Liver (tissue), 9 donors: Measurements from ENCODE around the gene GNAI2. TPM values are rescaled to one million over a fixed set of nuclear protein-coding genes. Genes with fewer than 3 reads are reported as not detected.
A peak's percentile ranks its signal among the peaks of the same experiment; 100 is the strongest.

Experiments used
- DNase-seq: peaks from one replicate; pipeline ENCODE4 v3.0.0-alpha.2; 2017; ENCODE audit warnings: low spot score
- H3K27ac ChIP-seq, 2 donors: one replicate each; pipeline ENCODE4 v1.7.0; 2013; ENCODE audit warnings: inconsistent platforms in 2 of 2, low read length in 2 of 2, control low read depth in 1 of 2, low read depth in 1 of 2, mild to moderate bottlenecking in 1 of 2
- H3K27me3 ChIP-seq, 4 donors: one replicate each; pipeline versions ENCODE4 v1.6.1 to v1.7.0; 2013; ENCODE audit warnings: low read length in 3 of 4, inconsistent platforms in 1 of 4, mild to moderate bottlenecking in 1 of 4, moderate library complexity in 1 of 4; ENCODE audit not compliant: control insufficient read depth in 4 of 4, insufficient read depth in 4 of 4
- H3K36me3 ChIP-seq, 4 donors: one replicate each; pipeline versions ENCODE4 v1.6.1 to v1.7.0; 2013; ENCODE audit warnings: low read length in 3 of 4, mild to moderate bottlenecking in 3 of 4, low read depth in 1 of 4, moderate library complexity in 1 of 4; ENCODE audit not compliant: control insufficient read depth in 4 of 4, insufficient read depth in 3 of 4
- H3K4me1 ChIP-seq, 4 donors: one replicate each; pipeline versions ENCODE4 v1.6.1 to v1.7.0; 2013; ENCODE audit warnings: low read length in 3 of 4, mild to moderate bottlenecking in 3 of 4, moderate library complexity in 1 of 4; ENCODE audit not compliant: control insufficient read depth in 4 of 4, insufficient read depth in 4 of 4
- H3K4me3 ChIP-seq, 3 donors: one replicate each; pipeline versions ENCODE4 v1.6.1 to v1.7.0; 2013; ENCODE audit warnings: low read length in 3 of 3, control low read depth in 1 of 3, low read depth in 1 of 3, mild to moderate bottlenecking in 1 of 3
- H3K9ac ChIP-seq, 2 donors: one replicate each; pipeline ENCODE4 v1.7.0; 2013; ENCODE audit warnings: low read length in 2 of 2, mild to moderate bottlenecking in 2 of 2, moderate library complexity in 2 of 2, control low read depth in 1 of 2, low read depth in 1 of 2
- H3K9me3 ChIP-seq, 4 donors: one replicate each; pipeline versions ENCODE4 v1.6.1 to v1.7.0; 2013; ENCODE audit warnings: low read length in 3 of 4; ENCODE audit not compliant: control insufficient read depth in 4 of 4
- ATF3 ChIP-seq: IDR thresholded peaks from 2 replicates; pipeline ENCODE4 v1.6.1; 2016; ENCODE audit warnings: antibody characterized with exemption
- EGR1 ChIP-seq, 2 donors: IDR thresholded peaks; 2 replicates each; pipeline ENCODE4 v1.6.1; 2016 to 2018; ENCODE audit warnings: antibody characterized with exemption in 2 of 2, low read depth in 2 of 2
- FOXA1 ChIP-seq: IDR thresholded peaks from 2 replicates; pipeline ENCODE4 v1.6.1; 2016; ENCODE audit warnings: antibody characterized with exemption
- FOXA2 ChIP-seq: IDR thresholded peaks from 2 replicates; pipeline ENCODE4 v1.6.1; 2016; ENCODE audit warnings: antibody characterized with exemption
- GABPA ChIP-seq, 2 donors: IDR thresholded peaks in 1 of 2; conservative IDR thresholded peaks in 1 of 2; 2 replicates each; pipeline ENCODE4 v1.6.1; 2016; ENCODE audit warnings: antibody characterized with exemption in 2 of 2, mild to moderate bottlenecking in 1 of 2, moderate library complexity in 1 of 2
- HNF4A ChIP-seq, 2 donors: conservative IDR thresholded peaks; 2 replicates each; pipeline ENCODE4 v1.6.1; 2016; ENCODE audit warnings: antibody characterized with exemption in 2 of 2, mild to moderate bottlenecking in 2 of 2
- HNF4G ChIP-seq: IDR thresholded peaks from 2 replicates; pipeline ENCODE4 v1.6.1; 2016; ENCODE audit warnings: antibody characterized with exemption
- JUND ChIP-seq, 2 donors: IDR thresholded peaks; 2 replicates each; pipeline ENCODE4 v1.6.1; 2016; ENCODE audit warnings: antibody characterized with exemption in 2 of 2
- MAX ChIP-seq: IDR thresholded peaks from 2 replicates; pipeline ENCODE4 v1.6.1; 2016; ENCODE audit warnings: antibody characterized with exemption
- NR2F2 ChIP-seq: IDR thresholded peaks from 2 replicates; pipeline ENCODE4 v1.6.1; 2016; ENCODE audit warnings: antibody characterized with exemption
- RAD21 ChIP-seq, 2 donors: IDR thresholded peaks; 2 replicates each; pipeline ENCODE4 v1.6.1; 2016; ENCODE audit warnings: antibody characterized with exemption in 2 of 2, mild to moderate bottlenecking in 2 of 2
- RXRA ChIP-seq, 2 donors: IDR thresholded peaks; 2 replicates each; pipeline ENCODE4 v1.6.1; 2017 to 2018; ENCODE audit warnings: antibody characterized with exemption in 2 of 2, mild to moderate bottlenecking in 1 of 2
- SP1 ChIP-seq: IDR thresholded peaks from 2 replicates; pipeline ENCODE4 v1.6.1; 2018; ENCODE audit warnings: antibody characterized with exemption, mild to moderate bottlenecking
- TAF1 ChIP-seq: conservative IDR thresholded peaks from 2 replicates; pipeline ENCODE4 v1.6.1; 2016; ENCODE audit warnings: antibody characterized with exemption, mild to moderate bottlenecking
- YY1 ChIP-seq: IDR thresholded peaks from 2 replicates; pipeline ENCODE4 v1.6.1; 2016; ENCODE audit warnings: antibody characterized with exemption, mild to moderate bottlenecking
- ZBTB33 ChIP-seq: IDR thresholded peaks from 2 replicates; pipeline ENCODE4 v1.6.1; 2016; ENCODE audit warnings: antibody characterized with exemption
- WGBS: extraction: QIAGEN DNeasy Blood & Tissue Kit; methylation state at CpG from one replicate; pipeline ENCODE4 v1.1.7; 2013; 5-methylcytosine and 5-hydroxymethylcytosine counted together
- polyA plus RNA-seq, 2 donors: library from polyadenylated mRNA; stranded (reverse) in 1 of 2; unstranded in 1 of 2; fragments of 200-250 nt in 1 of 2; fragments of >200 nt in 1 of 2; fragmentation: Nextera tagmentation in 1 of 2; extraction: Ambion mirVana in 1 of 2; gene quantifications; one replicate each; pipeline versions ENCODE4 v1.2.1 to v1.2.3, GENCODE V29; 2013 to 2015
- total RNA-seq, 2 donors: library from RNA; depleted of rRNA; stranded (reverse); fragments of >200 nt; gene quantifications; one replicate each; pipeline ENCODE4 v1.2.3, GENCODE V29; 2014
- TF ChIP-seq, protein P1 (sequence below): fragments of 150-350 bp; IDR thresholded peaks from 2 replicates; pipeline ENCODE4 v1.5.1; 2017; ENCODE audit warnings: improper control_type of control experiment, low read depth, low read length; ENCODE audit not compliant: missing input control
- TF ChIP-seq, protein P2 (sequence below): IDR thresholded peaks from 2 replicates; pipeline ENCODE4 v1.6.1; 2016; ENCODE audit warnings: antibody characterized with exemption, mild to moderate bottlenecking
- donor health status: healthy.
- donor health status: healthy.
- donor health status: healthy.
- donor health status: healthy.
- donor health status: healthy.

The GNAI2 gene
- 10 to 100 TPM; 58.3 to 65.0 TPM for total RNA-seq
- 10 to 100 TPM; 59.5 to 86.3 TPM for polyA plus RNA-seq

DNA sequence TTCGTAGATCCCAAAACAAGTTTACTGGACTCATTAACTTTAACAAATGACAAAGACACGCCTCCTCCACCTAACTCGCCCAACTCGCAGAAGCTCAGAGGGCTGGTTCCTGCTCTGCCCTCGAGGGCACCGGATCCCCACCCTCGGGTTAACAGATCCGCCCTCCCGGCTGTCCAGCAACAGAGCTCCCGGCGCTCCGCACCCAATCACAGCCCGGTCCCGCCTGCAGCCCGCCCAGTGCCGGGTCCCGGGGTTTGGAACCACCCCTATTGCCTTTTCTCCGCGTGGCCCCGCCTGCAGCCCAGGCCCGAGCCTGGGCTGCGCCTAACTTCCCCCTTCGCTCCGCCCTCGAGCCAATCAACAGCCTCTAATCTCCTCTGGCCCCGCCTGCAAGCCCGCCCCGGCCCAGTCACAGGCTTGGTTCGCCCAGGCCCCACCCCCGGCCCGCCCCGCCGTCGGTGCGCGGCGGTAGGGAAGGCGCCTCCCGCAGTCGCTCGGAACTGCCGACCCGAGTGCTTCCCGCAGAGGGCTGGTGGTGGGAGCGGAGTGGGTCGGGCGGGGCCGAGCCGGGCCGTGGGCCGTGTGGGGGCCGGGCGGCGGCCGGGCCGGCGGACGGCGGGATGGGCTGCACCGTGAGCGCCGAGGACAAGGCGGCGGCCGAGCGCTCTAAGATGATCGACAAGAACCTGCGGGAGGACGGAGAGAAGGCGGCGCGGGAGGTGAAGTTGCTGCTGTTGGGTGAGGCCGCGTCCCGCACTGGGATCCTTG lies at the start of gene GNAI2:
Gene GNAI2 (plus strand): TSS at position 489 of the 768 bp plus-strand sequence. CDS start 132 bp downstream, at position 621.
- H3K9ac ChIP-seq: peak within 1 kb of the TSS; percentile 77 to 86
- peak within 1 kb of the TSS; percentile 70 to 83 (median 80) for H3K4me3 ChIP-seq
- no peaks in the 10 kb centered on the region for H3K9me3 ChIP-seq
- TF ChIP-seq EGR1 (IDR thresholded peaks at IDR 0.05; ENCODE audit: low read depth in 2 of 2): no peak
- peak; percentile 76 to 79 for TF ChIP-seq RXRA (IDR thresholded peaks at IDR 0.05)
- TF ChIP-seq, protein P1, sequence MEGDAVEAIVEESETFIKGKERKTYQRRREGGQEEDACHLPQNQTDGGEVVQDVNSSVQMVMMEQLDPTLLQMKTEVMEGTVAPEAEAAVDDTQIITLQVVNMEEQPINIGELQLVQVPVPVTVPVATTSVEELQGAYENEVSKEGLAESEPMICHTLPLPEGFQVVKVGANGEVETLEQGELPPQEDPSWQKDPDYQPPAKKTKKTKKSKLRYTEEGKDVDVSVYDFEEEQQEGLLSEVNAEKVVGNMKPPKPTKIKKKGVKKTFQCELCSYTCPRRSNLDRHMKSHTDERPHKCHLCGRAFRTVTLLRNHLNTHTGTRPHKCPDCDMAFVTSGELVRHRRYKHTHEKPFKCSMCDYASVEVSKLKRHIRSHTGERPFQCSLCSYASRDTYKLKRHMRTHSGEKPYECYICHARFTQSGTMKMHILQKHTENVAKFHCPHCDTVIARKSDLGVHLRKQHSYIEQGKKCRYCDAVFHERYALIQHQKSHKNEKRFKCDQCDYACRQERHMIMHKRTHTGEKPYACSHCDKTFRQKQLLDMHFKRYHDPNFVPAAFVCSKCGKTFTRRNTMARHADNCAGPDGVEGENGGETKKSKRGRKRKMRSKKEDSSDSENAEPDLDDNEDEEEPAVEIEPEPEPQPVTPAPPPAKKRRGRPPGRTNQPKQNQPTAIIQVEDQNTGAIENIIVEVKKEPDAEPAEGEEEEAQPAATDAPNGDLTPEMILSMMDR: no peak
- TF ChIP-seq, protein P2, sequence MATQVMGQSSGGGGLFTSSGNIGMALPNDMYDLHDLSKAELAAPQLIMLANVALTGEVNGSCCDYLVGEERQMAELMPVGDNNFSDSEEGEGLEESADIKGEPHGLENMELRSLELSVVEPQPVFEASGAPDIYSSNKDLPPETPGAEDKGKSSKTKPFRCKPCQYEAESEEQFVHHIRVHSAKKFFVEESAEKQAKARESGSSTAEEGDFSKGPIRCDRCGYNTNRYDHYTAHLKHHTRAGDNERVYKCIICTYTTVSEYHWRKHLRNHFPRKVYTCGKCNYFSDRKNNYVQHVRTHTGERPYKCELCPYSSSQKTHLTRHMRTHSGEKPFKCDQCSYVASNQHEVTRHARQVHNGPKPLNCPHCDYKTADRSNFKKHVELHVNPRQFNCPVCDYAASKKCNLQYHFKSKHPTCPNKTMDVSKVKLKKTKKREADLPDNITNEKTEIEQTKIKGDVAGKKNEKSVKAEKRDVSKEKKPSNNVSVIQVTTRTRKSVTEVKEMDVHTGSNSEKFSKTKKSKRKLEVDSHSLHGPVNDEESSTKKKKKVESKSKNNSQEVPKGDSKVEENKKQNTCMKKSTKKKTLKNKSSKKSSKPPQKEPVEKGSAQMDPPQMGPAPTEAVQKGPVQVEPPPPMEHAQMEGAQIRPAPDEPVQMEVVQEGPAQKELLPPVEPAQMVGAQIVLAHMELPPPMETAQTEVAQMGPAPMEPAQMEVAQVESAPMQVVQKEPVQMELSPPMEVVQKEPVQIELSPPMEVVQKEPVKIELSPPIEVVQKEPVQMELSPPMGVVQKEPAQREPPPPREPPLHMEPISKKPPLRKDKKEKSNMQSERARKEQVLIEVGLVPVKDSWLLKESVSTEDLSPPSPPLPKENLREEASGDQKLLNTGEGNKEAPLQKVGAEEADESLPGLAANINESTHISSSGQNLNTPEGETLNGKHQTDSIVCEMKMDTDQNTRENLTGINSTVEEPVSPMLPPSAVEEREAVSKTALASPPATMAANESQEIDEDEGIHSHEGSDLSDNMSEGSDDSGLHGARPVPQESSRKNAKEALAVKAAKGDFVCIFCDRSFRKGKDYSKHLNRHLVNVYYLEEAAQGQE: peak; percentile 95
- TF ChIP-seq YY1: peak; percentile 80
- peak; percentile 67 for TF ChIP-seq MAX
- TF ChIP-seq JUND (IDR thresholded peaks at IDR 0.05): no peak
- TF ChIP-seq TAF1: no peak
- TF ChIP-seq ZBTB33: peak; percentile 41
- TF ChIP-seq SP1: peak; percentile 95
- TF ChIP-seq HNF4G: peak; percentile 45
- peak; percentile 15 to 25 for TF ChIP-seq RAD21 (IDR thresholded peaks at IDR 0.05)
- no peak for TF ChIP-seq FOXA2
- TF ChIP-seq GABPA (IDR thresholded peaks at IDR 0.05 in 1 of 2, conservative IDR thresholded peaks at IDR 0.05 in 1 of 2): peak; percentile 47 to 84
- TF ChIP-seq NR2F2: peak; percentile 75
- no peak for TF ChIP-seq ATF3
- no peak for TF ChIP-seq FOXA1
- TF ChIP-seq HNF4A (conservative IDR thresholded peaks at IDR 0.05): peak; percentile 71 to 92
- under 1% methylated on average over 75 of the region's 75 CpGs for WGBS
- peak within 1 kb of the TSS; percentile 89 to 91 for H3K27ac ChIP-seq
- peaks cover 14 to 43% (median 33%) of the 10 kb centered on the region in 4 donors for H3K4me1 ChIP-seq
- H3K36me3 ChIP-seq: no peaks in the 10 kb centered on the region
- no peaks in the 10 kb centered on the region for H3K27me3 ChIP-seq
- DNase-seq: peak; percentile 97
